ENCODE results near the gene BICC1.

DNA sequence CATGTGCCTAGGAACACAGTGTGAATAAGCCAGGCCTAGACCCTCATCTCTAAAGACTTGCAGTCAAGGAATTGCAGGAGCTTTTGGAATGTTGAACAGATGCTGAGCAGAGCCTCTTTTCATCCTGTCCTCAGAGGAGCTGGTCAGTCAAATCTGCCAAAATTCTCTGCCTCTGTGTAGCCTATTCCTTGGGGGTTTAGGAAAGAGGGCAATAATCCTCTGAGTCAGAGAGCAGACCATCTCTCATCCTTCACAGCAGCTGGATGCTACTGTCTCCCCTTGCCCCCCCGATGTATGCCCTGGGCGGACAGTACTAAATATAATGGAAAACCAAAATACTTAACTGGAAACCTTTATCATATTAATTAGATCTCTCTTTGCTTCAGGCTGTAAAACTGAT is 52.6 kb downstream of the BICC1 start:
- TF ChIP-seq, protein P1, sequence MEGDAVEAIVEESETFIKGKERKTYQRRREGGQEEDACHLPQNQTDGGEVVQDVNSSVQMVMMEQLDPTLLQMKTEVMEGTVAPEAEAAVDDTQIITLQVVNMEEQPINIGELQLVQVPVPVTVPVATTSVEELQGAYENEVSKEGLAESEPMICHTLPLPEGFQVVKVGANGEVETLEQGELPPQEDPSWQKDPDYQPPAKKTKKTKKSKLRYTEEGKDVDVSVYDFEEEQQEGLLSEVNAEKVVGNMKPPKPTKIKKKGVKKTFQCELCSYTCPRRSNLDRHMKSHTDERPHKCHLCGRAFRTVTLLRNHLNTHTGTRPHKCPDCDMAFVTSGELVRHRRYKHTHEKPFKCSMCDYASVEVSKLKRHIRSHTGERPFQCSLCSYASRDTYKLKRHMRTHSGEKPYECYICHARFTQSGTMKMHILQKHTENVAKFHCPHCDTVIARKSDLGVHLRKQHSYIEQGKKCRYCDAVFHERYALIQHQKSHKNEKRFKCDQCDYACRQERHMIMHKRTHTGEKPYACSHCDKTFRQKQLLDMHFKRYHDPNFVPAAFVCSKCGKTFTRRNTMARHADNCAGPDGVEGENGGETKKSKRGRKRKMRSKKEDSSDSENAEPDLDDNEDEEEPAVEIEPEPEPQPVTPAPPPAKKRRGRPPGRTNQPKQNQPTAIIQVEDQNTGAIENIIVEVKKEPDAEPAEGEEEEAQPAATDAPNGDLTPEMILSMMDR (IDR thresholded peaks at IDR 0.05; ENCODE audit: control extremely low read depth in 1 of 3, insufficient read depth in 1 of 3, low read depth in 1 of 3, low read length in 3 of 3), result no peak
- TF ChIP-seq EZH2 (IDR thresholded peaks at IDR 0.05; ENCODE audit: low read depth, low read length, severe bottlenecking), result no peak
- no peak for TF ChIP-seq POLR2A (IDR thresholded peaks at IDR 0.05; ENCODE audit: control extremely low read depth in 1 of 2, low read depth in 2 of 2, low read length in 2 of 2)
- no peak for TF ChIP-seq POLR2AphosphoS5 (IDR thresholded peaks at IDR 0.05; ENCODE audit: low read depth, low read length)
- TF ChIP-seq RAD21 (IDR thresholded peaks at IDR 0.05 in 1 of 2, conservative IDR thresholded peaks at IDR 0.05 in 1 of 2; ENCODE audit: low read depth in 2 of 2, low read length in 2 of 2), result no peak
- TF ChIP-seq YY1 (IDR thresholded peaks at IDR 0.05; ENCODE audit: low read depth, low read length), result no peak
- TF ChIP-seq, protein P2, sequence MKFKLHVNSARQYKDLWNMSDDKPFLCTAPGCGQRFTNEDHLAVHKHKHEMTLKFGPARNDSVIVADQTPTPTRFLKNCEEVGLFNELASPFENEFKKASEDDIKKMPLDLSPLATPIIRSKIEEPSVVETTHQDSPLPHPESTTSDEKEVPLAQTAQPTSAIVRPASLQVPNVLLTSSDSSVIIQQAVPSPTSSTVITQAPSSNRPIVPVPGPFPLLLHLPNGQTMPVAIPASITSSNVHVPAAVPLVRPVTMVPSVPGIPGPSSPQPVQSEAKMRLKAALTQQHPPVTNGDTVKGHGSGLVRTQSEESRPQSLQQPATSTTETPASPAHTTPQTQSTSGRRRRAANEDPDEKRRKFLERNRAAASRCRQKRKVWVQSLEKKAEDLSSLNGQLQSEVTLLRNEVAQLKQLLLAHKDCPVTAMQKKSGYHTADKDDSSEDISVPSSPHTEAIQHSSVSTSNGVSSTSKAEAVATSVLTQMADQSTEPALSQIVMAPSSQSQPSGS (IDR thresholded peaks at IDR 0.05; ENCODE audit: low read length), result no peak
- no peak for TF ChIP-seq BRCA1 (IDR thresholded peaks at IDR 0.05; ENCODE audit: low read depth, low read length)
- no peak for TF ChIP-seq TAF1 (IDR thresholded peaks at IDR 0.05; ENCODE audit: low read depth, low read length)
- TF ChIP-seq, protein P3, sequence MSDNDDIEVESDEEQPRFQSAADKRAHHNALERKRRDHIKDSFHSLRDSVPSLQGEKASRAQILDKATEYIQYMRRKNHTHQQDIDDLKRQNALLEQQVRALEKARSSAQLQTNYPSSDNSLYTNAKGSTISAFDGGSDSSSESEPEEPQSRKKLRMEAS (IDR thresholded peaks at IDR 0.05), result no peak
- TF ChIP-seq GABPA (IDR thresholded peaks at IDR 0.05; ENCODE audit: borderline replicate concordance, insufficient read depth, low read length), result no peak
